HG03460 (cell line): ENCODE data around the gene FLT3.
A peak's percentile ranks its signal among the peaks of the same experiment; 100 is the strongest.
"Not testable (repeated sequence)": the region's sequence is repeated elsewhere in the genome, so short reads cannot be mapped to it uniquely, and the experiment has no call there.

Experiments
- ATAC-seq: cut with Tn5 transposase; IDR thresholded peaks from one replicate; pipeline ENCODE4 v1.9.1; 2021; ENCODE audit not compliant: unreplicated experiment

FLT3 gene

DNA sequence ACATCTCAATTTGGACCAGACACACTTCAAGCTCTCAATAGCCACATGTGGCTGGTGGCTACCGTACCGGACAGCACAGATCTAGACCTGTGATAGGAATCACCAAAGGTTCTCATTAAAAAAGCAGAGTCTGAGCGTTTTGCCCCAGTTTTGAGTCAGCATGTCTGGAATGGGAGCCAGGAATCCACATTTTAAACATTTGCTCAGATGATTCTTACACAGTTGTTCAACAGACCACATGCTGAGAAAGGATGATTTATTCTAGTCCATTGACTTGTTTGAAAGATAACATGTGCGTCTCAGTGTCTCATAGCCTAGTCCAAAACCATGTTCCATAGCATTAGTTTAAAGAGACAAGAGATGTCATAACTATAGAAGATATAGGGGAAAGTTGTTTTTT lies 53.4 kb downstream of the FLT3 start:
- no peak for ATAC-seq

DNA sequence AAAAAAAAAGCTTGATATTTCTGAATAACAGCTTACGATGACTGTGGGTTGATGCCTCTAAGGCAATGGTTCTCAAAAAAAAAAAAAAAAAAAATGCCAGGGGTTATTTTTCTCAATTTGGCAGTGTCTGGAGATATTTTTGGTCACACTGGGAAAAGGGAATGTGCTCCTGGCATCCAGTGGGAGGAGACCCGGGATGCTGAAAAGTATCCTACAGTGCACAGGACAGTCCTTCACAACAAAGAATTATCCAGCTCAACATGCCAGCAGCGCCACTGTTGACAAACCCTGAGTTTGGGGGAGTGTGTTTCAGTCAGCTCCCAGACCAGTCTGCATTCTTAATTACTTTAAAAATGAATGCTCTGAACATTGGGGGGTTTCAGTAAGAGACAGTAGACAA lies 54.5 kb downstream of the FLT3 start:
- no peak for ATAC-seq

- ATAC-seq, result no peak
These were observed 55.8 kb downstream of the FLT3 start for GRCh38 chr13:28044608-28045007.

DNA sequence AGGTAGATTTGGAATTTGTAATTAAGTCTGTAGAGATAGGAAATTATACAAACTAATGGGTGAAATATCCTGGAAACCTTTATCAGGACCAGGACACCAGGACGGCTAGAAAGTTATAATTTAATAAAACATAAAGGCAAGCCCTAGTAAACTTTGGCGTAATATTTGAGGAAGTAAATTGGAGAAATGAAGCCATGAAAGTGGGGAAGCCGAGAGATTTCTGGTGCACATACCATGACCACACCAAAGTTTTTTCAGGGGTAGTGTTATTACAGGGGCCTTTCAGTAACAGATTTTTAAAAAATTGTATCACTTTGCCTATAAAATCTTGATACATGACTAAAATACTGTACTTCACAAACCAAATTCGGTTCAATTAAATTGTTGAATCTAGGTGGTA lies 57.2 kb downstream of the FLT3 start:
- no peak for ATAC-seq

DNA sequence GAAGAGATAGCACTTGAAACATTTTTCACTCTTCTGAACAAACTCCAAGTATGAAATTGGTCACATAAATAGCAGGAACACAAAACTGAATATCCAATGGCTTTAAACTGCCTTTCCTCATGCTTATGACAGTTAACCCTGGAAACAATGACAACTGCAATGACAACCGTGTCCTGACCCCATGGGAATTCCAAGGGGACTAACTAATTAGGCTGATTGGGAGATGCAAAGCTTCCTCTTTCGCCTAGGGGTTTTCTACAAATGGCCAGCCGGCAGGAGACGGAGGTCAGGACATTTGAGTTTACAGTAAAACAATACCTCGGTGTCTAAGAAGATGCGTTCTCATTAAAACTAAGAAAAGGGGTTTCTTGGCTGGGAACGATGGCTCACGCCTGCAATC lies 58.9 kb downstream of the FLT3 start:
- no peak for ATAC-seq

DNA sequence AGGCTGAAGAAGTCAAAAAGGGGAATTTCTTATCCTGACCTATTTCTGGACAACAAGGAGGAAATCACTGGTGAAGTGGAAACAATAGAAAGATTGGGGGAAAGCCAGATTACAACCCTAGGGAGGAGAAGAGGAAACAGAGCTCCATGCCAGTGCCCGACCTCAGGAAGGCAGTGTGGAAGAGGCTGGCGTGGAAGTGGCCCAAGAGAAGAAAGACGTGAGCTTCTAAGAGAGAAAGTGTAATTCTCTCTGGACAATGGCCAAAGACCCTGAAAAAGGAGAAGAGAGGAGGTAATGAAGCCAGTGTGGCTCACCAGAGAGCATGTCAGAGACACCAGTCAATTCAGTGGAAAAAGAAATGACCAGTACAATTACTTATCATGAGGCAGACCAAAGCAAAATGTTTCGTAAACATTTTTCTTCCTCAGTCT lies 59.3 kb downstream of the FLT3 start:
- ATAC-seq, result no peak

GRCh38 chr13:28037399-28037798 lies 63.0 kb downstream of the FLT3 start:
- ATAC-seq, result no peak

DNA sequence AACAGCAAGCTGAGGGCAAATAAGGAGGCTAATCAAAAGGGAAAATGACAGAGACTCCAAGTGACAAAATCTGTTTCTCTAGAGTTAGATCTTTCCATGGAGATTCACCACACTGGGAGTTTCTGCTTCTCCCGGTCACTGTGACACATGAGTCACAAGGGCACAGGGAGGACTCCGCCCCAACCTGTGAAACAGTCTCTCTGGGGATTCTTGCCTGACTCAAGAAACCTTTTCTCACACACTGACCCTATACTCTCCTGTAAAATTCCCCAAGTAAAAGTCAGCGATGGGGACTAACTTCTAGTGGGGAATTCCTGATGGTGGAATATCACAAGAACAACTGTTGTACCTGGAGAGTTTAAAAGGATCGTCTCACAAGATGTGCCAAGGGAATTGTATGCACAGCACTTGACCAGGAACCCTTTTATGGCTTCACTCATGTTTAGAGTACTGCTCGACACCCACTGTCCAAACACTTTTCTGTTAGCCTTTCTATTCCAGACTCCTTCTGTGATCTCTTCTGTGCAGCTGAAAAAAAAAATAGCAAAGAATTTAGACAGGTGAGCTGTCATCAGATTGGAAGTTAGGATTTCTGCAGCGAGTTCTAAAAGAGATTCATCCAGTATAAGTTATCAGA lies 65.1 kb downstream of the FLT3 start:
- ATAC-seq, result no peak

GRCh38 chr13:28033894-28034655 lies 66.3 kb downstream of the FLT3 start:
- ATAC-seq, result no peak

GRCh38 chr13:28032438-28032837 lies 67.9 kb downstream of the FLT3 start:
- ATAC-seq, result not testable (repeated sequence)

DNA sequence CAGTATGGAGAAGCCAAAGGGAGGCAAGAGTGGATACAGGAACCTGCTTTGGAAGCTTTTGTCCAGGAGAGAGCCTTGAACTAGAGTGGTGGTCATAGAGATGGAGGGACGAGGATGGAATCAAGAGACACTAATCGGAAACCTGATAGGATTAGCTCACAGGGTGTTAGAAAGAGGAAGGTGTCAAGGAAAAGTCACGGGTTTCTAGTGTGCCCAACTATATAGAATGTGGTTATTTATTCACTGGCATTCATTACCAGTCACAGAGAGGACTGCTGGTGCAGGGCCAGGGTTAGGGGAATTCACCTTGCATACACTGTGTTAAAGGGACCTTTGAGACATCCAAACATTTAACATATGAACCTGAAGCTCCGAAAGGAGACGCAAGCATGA lies 68.5 kb downstream of the FLT3 start:
- ATAC-seq, result no peak

DNA sequence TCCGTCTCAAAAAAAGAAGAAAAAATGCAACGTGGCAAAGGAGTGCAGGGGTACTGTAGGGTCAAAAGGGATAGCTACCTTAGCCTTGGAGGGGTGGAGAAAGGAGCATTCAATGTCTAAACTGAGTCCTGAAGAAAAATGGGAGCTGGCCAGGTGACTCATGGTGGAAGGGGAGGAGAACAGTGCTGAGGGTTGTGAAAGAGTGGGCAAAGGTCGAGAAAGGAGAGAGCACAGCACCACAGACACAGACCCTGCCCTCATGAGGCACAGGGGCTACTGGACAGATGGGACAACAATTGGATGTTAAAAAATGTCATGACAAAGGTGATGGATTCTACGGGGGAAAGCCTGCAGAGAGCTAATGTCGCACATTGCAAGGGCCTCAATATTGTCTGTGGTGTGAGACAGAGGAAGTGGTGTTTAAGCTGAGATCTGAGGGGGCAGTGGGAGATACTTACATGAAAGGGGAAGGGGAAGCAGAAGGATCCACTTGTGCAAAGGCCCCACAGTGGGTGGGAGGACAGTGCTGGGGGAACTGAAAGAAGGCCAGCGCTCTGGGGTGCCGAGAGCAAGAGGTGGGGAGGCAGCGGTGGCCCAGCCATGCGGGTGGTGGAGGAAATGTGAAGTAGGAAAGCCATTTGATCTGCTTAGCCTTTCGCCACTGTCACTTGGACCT lies 69.0 kb downstream of the FLT3 start:
- no peak for ATAC-seq

DNA sequence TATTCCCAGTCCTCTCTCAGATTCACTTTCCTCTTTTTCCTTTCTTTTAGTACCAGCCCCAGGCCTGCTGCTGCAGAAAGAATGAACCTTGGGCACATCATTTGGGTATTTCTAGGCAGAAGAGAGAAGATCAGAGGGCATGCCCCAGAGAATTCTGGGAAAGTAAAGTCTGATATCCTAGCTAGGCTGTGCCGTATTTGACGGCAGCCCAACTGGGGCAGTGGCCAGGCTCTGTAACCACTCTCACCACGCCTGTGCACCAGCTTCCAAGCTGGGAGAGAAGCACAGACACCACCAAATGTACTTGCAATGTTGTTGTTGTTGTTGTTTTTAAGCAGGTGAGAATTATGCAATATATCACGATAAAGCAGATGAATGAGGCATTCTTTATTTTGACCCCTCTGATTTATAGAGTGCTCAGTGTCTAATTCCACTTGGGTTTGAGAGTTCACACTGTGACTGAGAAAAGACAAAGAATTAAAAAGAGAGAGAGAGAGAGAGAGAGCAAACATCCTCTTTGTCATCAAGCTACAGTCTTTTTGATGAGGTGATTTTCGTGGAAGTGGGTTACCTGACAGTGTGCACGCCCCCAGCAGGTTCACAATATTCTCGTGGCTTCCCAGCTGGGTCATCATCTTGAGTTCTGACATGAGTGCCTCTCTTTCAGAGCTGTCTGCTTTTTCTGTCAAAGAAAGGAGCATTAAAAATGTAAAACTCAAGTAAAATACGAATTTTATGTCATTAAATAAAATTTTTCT lies 72.6 kb downstream of the FLT3 start:
- ATAC-seq, result no peak

GRCh38 chr13:28027071-28027470 lies 73.3 kb downstream of the FLT3 start:
- no peak for ATAC-seq

DNA sequence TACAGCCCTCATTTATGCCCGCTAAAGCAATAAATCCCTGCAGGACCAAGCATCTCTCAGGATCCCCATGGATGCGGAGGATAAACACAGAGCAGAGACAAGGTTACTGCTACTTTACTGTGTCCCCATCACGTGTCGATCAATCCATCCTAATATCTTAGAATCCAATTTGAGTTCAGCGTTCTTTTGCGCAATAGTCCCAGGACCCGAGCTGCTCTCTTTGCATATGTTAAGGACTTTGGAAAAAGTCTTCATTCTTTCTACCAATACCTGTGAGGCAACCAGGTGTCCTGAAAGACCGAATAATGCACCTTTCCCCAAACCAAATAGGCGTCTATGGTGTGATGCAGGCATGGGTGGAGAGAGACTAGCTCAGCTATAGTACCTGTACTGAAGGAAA lies 73.9 kb downstream of the FLT3 start:
- ATAC-seq, result no peak

DNA sequence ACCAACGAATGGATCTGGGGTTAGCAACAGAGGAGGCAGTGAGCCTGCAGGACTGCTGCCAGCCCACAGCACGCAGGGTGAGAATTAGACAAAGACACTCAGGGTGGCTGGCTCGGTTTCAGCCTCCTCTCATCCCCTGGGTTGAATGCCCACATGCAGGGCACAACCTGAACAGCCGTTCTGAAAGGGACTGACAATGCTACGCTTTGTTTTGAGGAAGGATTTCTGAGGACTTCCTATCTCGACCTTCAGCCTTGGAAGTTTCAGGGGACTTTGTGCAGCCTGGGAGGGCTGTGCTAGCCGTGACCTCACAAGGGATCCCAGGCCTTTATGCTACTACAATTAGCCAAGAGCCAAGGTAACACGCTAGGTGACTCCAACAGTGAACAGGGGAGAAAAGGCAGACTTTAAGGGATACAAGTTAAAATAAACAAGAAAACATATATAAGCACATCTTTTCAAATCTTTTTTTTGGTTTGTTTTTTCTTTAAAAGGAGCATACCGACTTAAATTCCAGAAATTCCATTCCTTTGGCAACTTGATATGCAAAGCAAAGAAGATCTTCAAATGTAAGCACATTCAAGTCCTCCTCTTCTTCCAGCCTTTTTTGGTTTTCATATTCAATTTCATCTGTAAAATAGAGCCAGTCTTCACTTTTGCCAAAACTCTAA lies 77.4 kb downstream of the FLT3 start:
- ATAC-seq, result no peak

- no peak for ATAC-seq
These were observed 86.1 kb downstream of the FLT3 start for GRCh38 chr13:28014301-28014700.

- no peak for ATAC-seq
These were observed 86.9 kb downstream of the FLT3 start for GRCh38 chr13:28013482-28013881.

- peak; percentile 85 for ATAC-seq
These were observed 87.5 kb downstream of the FLT3 start for GRCh38 chr13:28012896-28013295.

GRCh38 chr13:28012383-28012782 lies 88.0 kb downstream of the FLT3 start:
- no peak for ATAC-seq

GRCh38 chr13:28010046-28010445 lies 90.3 kb downstream of the FLT3 start:
- ATAC-seq, result no peak
